GM18505 (cell line): Measurements from ENCODE around the gene DLEU7.

Experiments
- ATAC-seq: cut with Tn5 transposase; IDR thresholded peaks from one replicate; pipeline ENCODE4 v1.9.1; 2021; ENCODE audit not compliant: unreplicated experiment
- POLR2A ChIP-seq: IDR thresholded peaks from 4 replicates; pipeline ENCODE4 v1.6.1; 2011; ENCODE audit warnings: borderline replicate concordance; ENCODE audit not compliant: insufficient read depth, insufficient read length; ENCODE audit errors: extremely low read depth

Gene DLEU7

GRCh38 chr13:50855681-50856080, 12.2 kb upstream of the DLEU7 start:
- TF ChIP-seq POLR2A, result no peak
- ATAC-seq, result no peak

- ATAC-seq, result no peak
- TF ChIP-seq POLR2A, result no peak
Observed at GRCh38 chr13:50850445-50850844, 7.0 kb upstream of the DLEU7 start.

DNA sequence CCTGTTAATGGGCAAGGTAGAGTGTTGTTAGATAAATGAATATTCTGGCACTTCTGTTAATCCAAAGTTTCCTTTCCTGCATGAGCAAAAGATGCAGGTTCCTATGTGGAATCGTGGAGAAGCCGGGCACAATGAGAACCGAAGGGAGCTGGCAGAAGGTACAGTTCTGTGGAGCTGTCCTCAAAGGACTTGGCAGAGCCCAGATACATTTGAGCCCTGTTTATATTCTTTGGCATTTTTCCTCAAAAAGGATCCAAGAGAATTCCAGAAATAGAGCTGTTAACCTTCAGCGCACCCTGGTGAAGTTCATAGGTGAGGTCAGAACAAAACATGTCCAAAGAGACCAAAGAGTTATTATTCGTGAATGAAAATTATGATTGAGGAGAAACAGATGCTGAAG, 4.0 kb upstream of the DLEU7 start:
- ATAC-seq, result no peak
- no peak for TF ChIP-seq POLR2A

DNA sequence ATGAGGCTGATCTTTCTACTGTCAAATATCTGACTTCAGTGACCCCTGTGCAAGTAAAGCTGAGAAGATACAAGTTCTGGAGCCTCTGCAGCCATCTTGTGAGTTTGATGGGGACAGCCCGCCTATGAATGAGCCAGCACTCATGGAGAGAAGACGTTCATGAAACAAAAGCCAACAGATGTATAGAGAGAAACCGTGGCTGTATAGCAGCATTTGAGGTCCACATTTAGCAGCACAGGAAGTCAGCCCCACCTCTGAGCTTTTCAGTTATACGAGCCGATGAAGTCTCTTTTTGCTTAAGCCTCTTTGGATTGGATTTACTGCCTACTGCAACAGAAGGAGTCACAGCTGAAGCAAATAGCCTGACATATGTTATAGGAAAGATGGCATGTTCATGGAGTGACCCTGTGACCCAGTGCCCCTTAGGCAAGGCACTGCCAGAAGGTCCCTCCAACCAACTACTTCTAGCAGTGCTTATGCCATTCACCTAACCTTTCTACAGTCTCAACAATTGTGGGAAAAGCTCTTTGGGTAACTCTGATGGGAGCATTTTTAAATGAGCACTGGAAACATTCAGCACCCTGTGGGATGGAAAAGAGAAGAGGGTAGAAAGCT, 3.5 kb upstream of the DLEU7 start:
- no peak for ATAC-seq
- TF ChIP-seq POLR2A, result no peak

GRCh38 chr13:50845211-50845610, 1.7 kb upstream of the DLEU7 start:
- no peak for TF ChIP-seq POLR2A
- ATAC-seq, result no peak

- TF ChIP-seq POLR2A, result no peak
- no peak for ATAC-seq
Observed at GRCh38 chr13:50844084-50844875, 788 bp upstream of the DLEU7 start.

DNA sequence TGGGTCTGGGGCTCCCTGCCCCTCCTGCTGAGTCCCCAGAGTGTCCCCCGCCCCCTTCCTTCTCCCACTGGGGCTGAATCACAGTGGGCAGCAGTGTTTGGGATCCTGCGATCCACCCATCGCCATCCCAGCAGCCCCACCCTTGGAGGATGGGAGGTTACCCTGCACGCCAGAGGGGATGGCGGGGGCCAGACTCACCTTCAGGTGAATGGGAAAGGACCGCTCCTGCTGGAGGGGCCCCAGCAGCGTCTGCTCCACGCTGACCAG, 569 bp downstream of the DLEU7 start:
- no peak for ATAC-seq
- no peak for TF ChIP-seq POLR2A

GRCh38 chr13:50842251-50842989, 1.1 kb downstream of the DLEU7 start:
- no peak for ATAC-seq
- no peak for TF ChIP-seq POLR2A

DNA sequence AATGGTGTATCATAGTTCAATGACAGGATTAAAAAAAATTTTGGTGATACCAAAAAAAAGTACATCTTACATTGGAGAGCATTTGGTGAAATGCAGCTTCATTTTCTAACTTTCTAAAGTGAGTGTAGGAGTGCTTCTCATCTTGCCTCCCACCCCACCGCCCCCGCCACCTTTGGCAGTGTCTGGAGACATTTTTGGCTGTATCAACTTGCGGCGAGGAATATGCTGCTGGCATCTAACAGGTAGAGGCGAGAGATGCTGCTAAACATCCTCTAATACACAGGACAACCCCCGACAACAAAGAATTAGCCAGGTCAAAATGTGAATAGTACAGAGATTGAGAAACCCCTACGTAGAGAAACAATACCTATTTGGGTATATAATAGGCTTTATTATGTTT, 1.7 kb downstream of the DLEU7 start:
- no peak for ATAC-seq
- no peak for TF ChIP-seq POLR2A

GRCh38 chr13:50840284-50840683, 3.2 kb downstream of the DLEU7 start:
- no peak for TF ChIP-seq POLR2A
- ATAC-seq, result no peak

DNA sequence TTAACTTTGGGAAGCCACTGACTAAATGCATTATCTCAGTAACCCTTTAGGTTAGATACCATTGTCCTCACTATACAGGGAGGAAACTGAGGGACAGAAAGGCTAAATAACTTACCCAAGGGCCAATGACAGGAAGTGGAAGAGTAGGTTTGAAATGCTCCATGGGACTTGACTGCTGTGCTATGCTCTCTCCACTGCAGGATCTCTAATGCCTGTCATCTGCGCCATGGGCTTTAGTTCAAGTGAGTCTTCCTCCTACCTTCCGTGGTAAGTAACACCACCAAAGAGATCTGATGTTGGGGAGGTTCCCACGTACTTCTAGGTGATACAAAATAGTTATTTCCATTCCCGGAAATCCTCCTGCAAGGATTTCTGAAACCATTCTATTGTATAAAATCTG, 3.7 kb downstream of the DLEU7 start:
- TF ChIP-seq POLR2A, result no peak
- no peak for ATAC-seq

DNA sequence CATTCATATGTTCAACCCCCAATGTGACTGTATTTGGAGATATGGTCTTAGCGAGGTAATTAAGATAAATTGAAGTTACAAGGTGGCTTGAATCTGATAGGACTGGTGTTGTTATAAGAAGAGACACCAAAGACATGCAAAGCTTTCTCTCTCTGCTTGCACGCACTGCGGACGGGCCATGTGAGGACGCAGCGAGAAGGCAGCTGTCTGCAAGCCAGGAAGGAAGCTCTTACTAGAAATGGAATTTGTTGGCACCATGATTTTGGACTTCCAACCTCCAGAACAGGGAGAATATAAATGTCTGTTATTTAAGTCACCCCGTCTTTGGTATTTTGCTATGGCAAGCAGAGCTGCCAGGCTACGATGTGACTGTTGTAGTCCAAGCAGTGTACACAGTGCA, 4.8 kb downstream of the DLEU7 start:
- no peak for TF ChIP-seq POLR2A
- ATAC-seq, result no peak

DNA sequence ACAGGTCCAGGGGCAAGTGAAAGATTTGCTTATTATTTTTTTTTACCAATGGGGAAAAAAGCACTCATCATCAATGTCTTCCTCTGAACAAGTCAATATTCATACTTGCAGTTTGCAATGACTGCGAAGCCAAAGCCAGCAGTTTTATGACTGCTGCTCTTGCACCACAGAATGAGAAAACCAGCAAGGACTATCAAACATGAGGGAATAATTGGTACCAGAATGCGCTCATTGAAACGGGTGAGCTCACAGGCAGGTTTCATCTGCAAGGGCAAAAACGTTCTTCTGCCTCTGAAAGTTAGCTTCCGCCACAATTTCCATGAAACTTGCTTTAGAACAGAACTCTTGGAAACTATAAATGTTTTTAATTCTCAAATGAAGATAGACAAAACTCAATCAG, 5.5 kb downstream of the DLEU7 start:
- TF ChIP-seq POLR2A, result no peak
- no peak for ATAC-seq

DNA sequence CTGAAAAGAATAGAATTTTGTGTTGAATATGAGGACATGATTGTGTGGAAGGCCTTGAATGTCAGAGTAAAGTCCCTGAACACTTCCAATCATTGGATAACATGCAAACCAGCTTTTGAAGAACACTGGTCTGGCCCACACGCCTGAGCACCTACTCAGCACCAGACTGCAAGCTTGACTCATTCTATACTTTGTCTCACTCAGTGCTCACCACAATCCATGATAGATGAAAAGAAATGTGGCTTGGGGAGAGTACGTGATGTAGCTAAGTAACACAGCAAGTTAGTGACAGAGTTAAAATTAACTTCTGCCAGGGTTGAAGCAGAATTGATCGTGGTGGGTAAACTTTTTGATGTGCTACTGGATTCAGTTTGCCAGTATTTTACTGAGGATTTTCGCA, 12.0 kb downstream of the DLEU7 start:
- ATAC-seq, result no peak
- no peak for TF ChIP-seq POLR2A

- no peak for TF ChIP-seq POLR2A
- ATAC-seq, result no peak
Observed at GRCh38 chr13:50829896-50830295, 13.6 kb downstream of the DLEU7 start.

- no peak for TF ChIP-seq POLR2A
- ATAC-seq, result no peak
Observed at GRCh38 chr13:50829226-50829625, 14.3 kb downstream of the DLEU7 start.
